Muscle layer of colon (tissue), 2 donors: Measurements from ENCODE around the gene SEMA4B.

Source experiments
- H3K27ac ChIP-seq: one replicate; pipeline ENCODE4 v1.7.0; 2013; ENCODE audit warnings: low read depth, mild to moderate bottlenecking, low read length, moderate library complexity
- H3K27me3 ChIP-seq, 2 donors: one replicate each; pipeline ENCODE4 v1.7.0; 2013; ENCODE audit warnings: low read length in 2 of 2, mild to moderate bottlenecking in 2 of 2; ENCODE audit not compliant: insufficient read depth in 2 of 2, control insufficient read depth in 1 of 2
- H3K36me3 ChIP-seq: one replicate; pipeline ENCODE4 v1.7.0; 2013; ENCODE audit warnings: mild to moderate bottlenecking, low read length; ENCODE audit not compliant: insufficient read depth
- H3K4me1 ChIP-seq: one replicate; pipeline ENCODE4 v1.7.0; 2013; ENCODE audit warnings: mild to moderate bottlenecking, low read length; ENCODE audit not compliant: insufficient read depth
- H3K4me3 ChIP-seq, 2 donors: one replicate each; pipeline ENCODE4 v1.7.0; 2013; ENCODE audit warnings: low read length in 2 of 2, low read depth in 1 of 2, mild to moderate bottlenecking in 1 of 2, moderate library complexity in 1 of 2
- H3K9ac ChIP-seq: one replicate; pipeline ENCODE4 v1.7.0; 2013; ENCODE audit warnings: low read length
- H3K9me3 ChIP-seq: one replicate; pipeline ENCODE4 v1.7.0; 2013; ENCODE audit warnings: mild to moderate bottlenecking, low read length
- donor health status: abdominal sarcoma.
- donor health status: Adenocarcinoma of cecum.

SEMA4B gene

GRCh38 chr15:90194655-90195054 lies 6.5 kb upstream of the SEMA4B start:
- peaks cover 44% of the 10 kb centered on the region for H3K4me1 ChIP-seq
- H3K27ac ChIP-seq, result peak overlapping the region; percentile 63
- H3K9ac ChIP-seq, result no peak overlapping the region

GRCh38 chr15:90200534-90201129 lies 498 bp upstream of the SEMA4B start:
- Histone ChIP-seq H3K9ac (peak overlapping the region; percentile 66), H3K36me3 (peaks cover 10% of the 10 kb centered on the region), H3K4me1 (peaks cover 37% of the 10 kb centered on the region), H3K27ac (peak overlapping the region; percentile 90), H3K4me3 (peak overlapping the region; percentile 86 to 99), H3K9me3 (no peaks in the 10 kb centered on the region), H3K27me3 (no peaks in the 10 kb centered on the region)

More at GRCh38 chr15:90194655-90195054, 6.5 kb upstream of the SEMA4B start:
- H3K9me3 ChIP-seq, result no peaks in the 10 kb centered on the region
- no peak overlapping the region for H3K4me3 ChIP-seq
- H3K27me3 ChIP-seq, result no peaks in the 10 kb centered on the region
- H3K36me3 ChIP-seq, result peaks cover 14% of the 10 kb centered on the region

GRCh38 chr15:90201944-90202375 lies 830 bp downstream of the SEMA4B start:
- peaks cover 47% of the 10 kb centered on the region for H3K4me1 ChIP-seq
- H3K9ac ChIP-seq, result peak overlapping the region; percentile 84
- peaks cover 15% of the 10 kb centered on the region for H3K36me3 ChIP-seq
- no peaks in the 10 kb centered on the region for H3K9me3 ChIP-seq
- peak overlapping the region; percentile 90 for H3K27ac ChIP-seq
- H3K4me3 ChIP-seq, result peak overlapping the region; percentile 86 to 99
- H3K27me3 ChIP-seq, result no peaks in the 10 kb centered on the region

GRCh38 chr15:90202929-90203328 lies 1.8 kb downstream of the SEMA4B start:
- Histone ChIP-seq H3K4me1 (peaks cover 51% of the 10 kb centered on the region), H3K9me3 (no peaks in the 10 kb centered on the region), H3K27ac (peak overlapping the region; percentile 90), H3K36me3 (peaks cover 18% of the 10 kb centered on the region), H3K27me3 (no peaks in the 10 kb centered on the region), H3K9ac (peak overlapping the region; percentile 84), H3K4me3 (peak overlapping the region; percentile 86 to 99)

GRCh38 chr15:90203473-90203872 lies 2.3 kb downstream of the SEMA4B start:
- H3K9me3 ChIP-seq, result no peaks in the 10 kb centered on the region
- H3K36me3 ChIP-seq, result peaks cover 18% of the 10 kb centered on the region
- H3K9ac ChIP-seq, result no peak overlapping the region
- peaks cover 51% of the 10 kb centered on the region for H3K4me1 ChIP-seq
- no peak overlapping the region for H3K27ac ChIP-seq
- no peak overlapping the region for H3K4me3 ChIP-seq
- H3K27me3 ChIP-seq, result no peaks in the 10 kb centered on the region

GRCh38 chr15:90203922-90204321 lies 2.8 kb downstream of the SEMA4B start:
- Histone ChIP-seq H3K36me3 (peaks cover 18% of the 10 kb centered on the region), H3K27me3 (no peaks in the 10 kb centered on the region), H3K4me1 (peaks cover 51% of the 10 kb centered on the region), H3K9me3 (no peaks in the 10 kb centered on the region), H3K27ac (no peak overlapping the region), H3K4me3 (no peak overlapping the region), H3K9ac (no peak overlapping the region)

- H3K4me1 ChIP-seq, result peaks cover 59% of the 10 kb centered on the region
- peaks cover 27% of the 10 kb centered on the region for H3K36me3 ChIP-seq
Observed at GRCh38 chr15:90205050-90205848, 4.1 kb downstream of the SEMA4B start.

GRCh38 chr15:90205886-90206285 lies 4.8 kb downstream of the SEMA4B start:
- no peaks in the 10 kb centered on the region for H3K9me3 ChIP-seq
- no peak overlapping the region for H3K4me3 ChIP-seq
- H3K9ac ChIP-seq, result no peak overlapping the region
- peaks cover 59% of the 10 kb centered on the region for H3K4me1 ChIP-seq
- peaks cover 29% of the 10 kb centered on the region for H3K36me3 ChIP-seq
- H3K27me3 ChIP-seq, result no peaks in the 10 kb centered on the region
- no peak overlapping the region for H3K27ac ChIP-seq

More at GRCh38 chr15:90205050-90205848, 4.1 kb downstream of the SEMA4B start:
- Histone ChIP-seq H3K27ac (no peak overlapping the region), H3K9me3 (no peaks in the 10 kb centered on the region), H3K27me3 (no peaks in the 10 kb centered on the region), H3K9ac (no peak overlapping the region), H3K4me3 (no peak overlapping the region)

GRCh38 chr15:90207252-90207651 lies 6.1 kb downstream of the SEMA4B start:
- H3K27me3 ChIP-seq, result no peaks in the 10 kb centered on the region
- H3K36me3 ChIP-seq, result peaks cover 29% of the 10 kb centered on the region
- H3K27ac ChIP-seq, result no peak overlapping the region

GRCh38 chr15:90208356-90208755 lies 7.2 kb downstream of the SEMA4B start:
- Histone ChIP-seq H3K27me3 (no peaks in the 10 kb centered on the region), H3K36me3 (peaks cover 29% of the 10 kb centered on the region), H3K4me1 (peaks cover 72% of the 10 kb centered on the region), H3K9me3 (no peaks in the 10 kb centered on the region), H3K4me3 (no peak overlapping the region), H3K9ac (no peak overlapping the region), H3K27ac (no peak overlapping the region)

More at GRCh38 chr15:90207252-90207651, 6.1 kb downstream of the SEMA4B start:
- Histone ChIP-seq H3K9me3 (no peaks in the 10 kb centered on the region), H3K9ac (no peak overlapping the region), H3K4me1 (peaks cover 72% of the 10 kb centered on the region), H3K4me3 (no peak overlapping the region)

- H3K4me3 ChIP-seq, result no peak overlapping the region
- H3K4me1 ChIP-seq, result peaks cover 68% of the 10 kb centered on the region
- no peaks in the 10 kb centered on the region for H3K9me3 ChIP-seq
- H3K36me3 ChIP-seq, result peaks cover 20% of the 10 kb centered on the region
- no peak overlapping the region for H3K27ac ChIP-seq
- H3K27me3 ChIP-seq, result no peaks in the 10 kb centered on the region
- no peak overlapping the region for H3K9ac ChIP-seq
Observed at GRCh38 chr15:90209591-90209990, 8.5 kb downstream of the SEMA4B start.
